ENCODE measurements around the gene RALGAPA2. TPM values are rescaled to one million over a fixed set of nuclear protein-coding genes. Genes with fewer than 3 reads are reported as not detected.

The RALGAPA2 gene
- total and polyA plus RNA-seq, 2 donors (not counting 3 experiments of a cell fraction or from before 2014, with no cell fraction given) = 10.0 to 46.8 TPM

DNA sequence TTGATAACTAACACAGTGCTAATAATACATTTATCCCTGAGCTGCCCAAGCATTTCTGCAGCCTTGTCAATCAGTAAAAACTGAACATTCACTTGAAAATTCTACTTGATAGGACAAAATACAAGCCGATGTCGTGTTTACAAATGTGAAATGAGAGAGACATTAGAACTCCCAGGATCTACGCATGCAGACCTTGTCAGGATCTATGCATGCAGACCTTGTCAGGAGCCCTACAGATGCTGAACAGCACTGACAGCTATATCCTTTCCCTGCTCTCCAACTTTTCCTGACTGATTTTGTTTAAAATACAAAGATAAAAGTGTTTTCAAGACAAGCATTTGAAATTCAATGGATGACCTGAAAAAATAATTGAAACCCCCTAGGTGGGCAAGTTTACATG, 315.6 kb downstream of the RALGAPA2 start:
- no peaks in the 10 kb centered on the region for H3K4me1 ChIP-seq (ENCODE audit: control insufficient read depth, extremely low read depth, insufficient read depth, low read length)
- no peak for TF ChIP-seq POLR2A (IDR thresholded peaks at IDR 0.05; ENCODE audit: low read depth, low read length)
- no peak for TF ChIP-seq MYC (IDR thresholded peaks at IDR 0.05; ENCODE audit: low read depth, low read length)
- no peak for DNase-seq (ENCODE audit: low read depth, low spot score)
- H3K9me3 ChIP-seq (replicated peaks; ENCODE audit: control insufficient read depth, insufficient read depth, low read length) = no peaks in the 10 kb centered on the region
- no peak overlapping the region for H2AFZ ChIP-seq (ENCODE audit: low read depth, low read length)
- dilution Hi-C loops (cut with MboI; ENCODE audit: extremely low pct_ligation_motif_present, low sequenced_read_pairs) (no loop called here), intact Hi-C loops (cut with micrococcal nuclease) (no loop called here)
- no peaks in the 10 kb centered on the region for H3K27me3 ChIP-seq (ENCODE audit: control insufficient read depth in 2 of 2, insufficient read depth in 2 of 2, low read length in 2 of 2)
- H3K36me3 ChIP-seq (ENCODE audit: control insufficient read depth in 2 of 2, extremely low read depth in 1 of 2, insufficient read depth in 2 of 2, low read length in 2 of 2) = peaks cover 0 to 11% of the 10 kb centered on the region in 2 experiments
- no TSS peak for BruUV-seq (replicated peaks)
- H3K79me2 ChIP-seq (ENCODE audit: control insufficient read depth, insufficient read depth, low read length) = no peaks in the 10 kb centered on the region
- H3K9ac ChIP-seq (replicated peaks; ENCODE audit: extremely low read depth, insufficient read depth, low read length) = no peak overlapping the region
- no peaks in the 10 kb centered on the region for H4K20me1 ChIP-seq (replicated peaks; ENCODE audit: control insufficient read depth, extremely low read depth, insufficient read depth, low read length)
- no peak for FAIRE-seq
- H3K9me1 ChIP-seq (replicated peaks; ENCODE audit: control insufficient read depth, extremely low read depth, insufficient read depth, low read length) = no peaks in the 10 kb centered on the region
- POLR2A ChIA-PET = no interaction called here
- no peak overlapping the region for H3K27ac ChIP-seq (ENCODE audit: insufficient read depth, low read depth, low read length)
- no peak overlapping the region for H3K4me2 ChIP-seq (ENCODE audit: insufficient read depth, low read length)
- H3K4me3 ChIP-seq (replicated peaks in 1 of 3; ENCODE audit: insufficient read depth in 1 of 3, low read depth in 1 of 3, low read length in 3 of 3) = no peak overlapping the region
- CTCF ChIA-PET = no interaction called here

GRCh38 chr20:20395903-20396568, 316.4 kb downstream of the RALGAPA2 start:
- Histone ChIP-seq H3K4me1 (ENCODE audit: control insufficient read depth, extremely low read depth, insufficient read depth, low read length) (no peaks in the 10 kb centered on the region), H3K27ac (ENCODE audit: insufficient read depth, low read depth, low read length) (no peak overlapping the region), H3K4me2 (ENCODE audit: insufficient read depth, low read length) (no peak overlapping the region), H3K27me3 (ENCODE audit: control insufficient read depth in 2 of 2, insufficient read depth in 2 of 2, low read length in 2 of 2) (no peaks in the 10 kb centered on the region), H3K9ac (replicated peaks; ENCODE audit: extremely low read depth, insufficient read depth, low read length) (no peak overlapping the region), H2AFZ (ENCODE audit: low read depth, low read length) (no peak overlapping the region), H4K20me1 (replicated peaks; ENCODE audit: control insufficient read depth, extremely low read depth, insufficient read depth, low read length) (no peaks in the 10 kb centered on the region), H3K9me1 (replicated peaks; ENCODE audit: control insufficient read depth, extremely low read depth, insufficient read depth, low read length) (no peaks in the 10 kb centered on the region), H3K79me2 (ENCODE audit: control insufficient read depth, insufficient read depth, low read length) (no peaks in the 10 kb centered on the region), H3K4me3 (replicated peaks in 1 of 3; ENCODE audit: insufficient read depth in 1 of 3, low read depth in 1 of 3, low read length in 3 of 3) (no peak overlapping the region), H3K9me3 (replicated peaks; ENCODE audit: control insufficient read depth, insufficient read depth, low read length) (no peaks in the 10 kb centered on the region), H3K36me3 (ENCODE audit: control insufficient read depth in 2 of 2, extremely low read depth in 1 of 2, insufficient read depth in 2 of 2, low read length in 2 of 2) (peaks cover 0 to 16% of the 10 kb centered on the region in 2 experiments)
- dilution Hi-C loops (cut with MboI; ENCODE audit: extremely low pct_ligation_motif_present, low sequenced_read_pairs) (no loop called here), intact Hi-C loops (cut with micrococcal nuclease) (no loop called here)
- CTCF ChIA-PET = no interaction called here
- TF ChIP-seq JUN (IDR thresholded peaks at IDR 0.05; ENCODE audit: borderline replicate concordance, insufficient read depth, insufficient read length, low read depth) = no peak
- no peak for TF ChIP-seq POLR2A (IDR thresholded peaks at IDR 0.05; ENCODE audit: low read depth, low read length)
- no peak for TF ChIP-seq FOS (IDR thresholded peaks at IDR 0.05; ENCODE audit: borderline replicate concordance, insufficient read depth, low read length)
- no peak for TF ChIP-seq GATA2 (IDR thresholded peaks at IDR 0.05; ENCODE audit: insufficient read depth, insufficient read length, low read depth, low read length)
- no peak for TF ChIP-seq CTCF (IDR thresholded peaks at IDR 0.05; ENCODE audit: extremely low read depth in 1 of 2, insufficient read depth in 1 of 2, low read depth in 1 of 2, low read length in 2 of 2)
- TF ChIP-seq, protein P1, sequence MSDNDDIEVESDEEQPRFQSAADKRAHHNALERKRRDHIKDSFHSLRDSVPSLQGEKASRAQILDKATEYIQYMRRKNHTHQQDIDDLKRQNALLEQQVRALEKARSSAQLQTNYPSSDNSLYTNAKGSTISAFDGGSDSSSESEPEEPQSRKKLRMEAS (IDR thresholded peaks at IDR 0.05; ENCODE audit: insufficient read depth, insufficient read length) = no peak
- no peak for DNase-seq (ENCODE audit: low read depth, low spot score)
- no TSS peak for BruUV-seq (replicated peaks)
- no peak for FAIRE-seq
- POLR2A ChIA-PET = no interaction called here

Measured in endothelial cell of umbilical vein (primary cell).